ENCODE data around the gene RPS6KL1.

The RPS6KL1 gene

DNA sequence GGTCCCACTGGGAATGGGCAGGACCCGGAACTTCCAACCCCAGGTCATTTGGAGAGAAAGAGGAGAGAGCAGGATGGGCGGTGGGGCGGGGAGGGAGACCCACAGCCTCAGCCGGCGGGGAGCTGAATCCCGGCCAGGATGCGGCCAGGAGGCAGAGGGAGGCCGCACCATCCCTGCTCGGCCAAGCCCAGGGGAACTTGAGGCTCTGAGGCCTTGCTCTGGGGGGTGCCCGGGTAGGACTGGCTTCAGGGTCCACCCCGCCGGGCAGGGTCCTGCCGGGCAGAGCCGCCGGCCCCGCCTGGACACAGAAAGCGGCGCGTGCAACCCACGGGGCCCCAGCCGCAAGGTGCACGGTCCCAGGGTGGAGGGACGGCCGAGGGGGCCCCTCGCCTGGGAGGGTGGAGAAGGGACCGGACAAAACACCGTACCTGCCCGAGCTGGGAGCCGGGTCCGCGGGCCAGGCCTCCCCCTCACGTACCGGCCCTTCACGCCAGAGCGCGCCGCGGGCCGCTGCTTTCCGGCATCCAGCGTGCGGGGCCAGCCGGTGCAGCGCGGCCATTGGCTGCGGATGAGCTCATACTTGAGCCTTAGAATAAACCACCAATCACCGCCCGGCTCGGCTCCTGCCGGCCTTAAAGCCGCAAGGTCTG, at the start of gene RPS6KL1:
TSS of gene RPS6KL1 (minus strand) at position 509 of the 650 bp plus-strand sequence. CDS start 1,719 bp downstream, outside the sequence.
- peak; percentile 27 for DNase-seq (ENCODE audit: low read depth)

DNA sequence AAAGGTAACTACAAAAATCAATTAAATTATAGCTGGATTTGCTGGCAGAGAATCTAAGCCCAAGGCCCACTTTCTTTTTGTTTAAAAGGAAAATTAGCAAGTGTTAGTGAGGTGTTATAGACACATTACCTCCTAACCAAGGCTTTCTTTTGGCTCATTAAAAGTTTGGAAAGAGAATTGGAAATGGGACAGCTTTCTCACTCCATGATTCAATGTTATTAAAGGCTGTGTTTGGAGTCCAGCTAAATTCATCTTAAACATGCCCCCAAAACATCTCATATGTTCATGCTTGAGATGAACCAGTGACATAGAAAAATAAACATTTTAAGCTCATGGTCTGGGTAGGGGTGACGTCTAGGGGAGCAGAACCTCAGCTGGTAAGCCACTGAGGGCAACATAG, 45.8 kb upstream of the RPS6KL1 start:
- no peak for DNase-seq (ENCODE audit: low read depth)

DNA sequence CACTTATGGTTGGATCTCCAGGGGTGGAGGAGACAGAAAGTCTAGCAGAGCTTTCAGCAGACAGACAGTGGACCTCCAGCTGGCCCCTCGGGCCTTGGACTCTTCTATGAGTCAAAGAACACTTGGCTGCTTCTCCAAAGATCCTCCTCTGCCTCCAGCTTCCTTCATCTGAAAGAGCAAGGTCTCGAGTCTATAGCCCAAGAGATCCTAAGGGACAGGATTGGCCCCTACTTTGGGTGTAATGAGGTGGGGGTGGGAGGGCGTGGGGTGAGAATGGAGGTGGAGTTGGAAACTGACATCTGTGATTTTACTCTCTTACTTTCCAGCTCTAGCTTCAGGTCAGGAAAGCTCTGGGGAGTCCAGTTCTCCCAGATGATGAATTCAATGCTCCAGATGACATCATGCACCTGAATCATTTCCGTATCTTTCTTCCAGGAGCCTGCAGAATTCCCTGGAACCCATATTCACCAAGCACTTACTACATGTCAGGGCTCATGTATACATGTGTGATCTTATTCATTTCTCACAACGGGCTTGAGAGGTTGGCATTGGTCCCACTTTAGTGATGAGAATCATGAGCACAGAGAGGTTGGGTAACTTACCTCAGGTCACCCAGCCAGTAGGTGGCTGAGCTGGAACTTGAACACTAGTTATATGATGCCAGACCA, 42.6 kb upstream of the RPS6KL1 start:
- no peak for DNase-seq (ENCODE audit: low read depth)

DNA sequence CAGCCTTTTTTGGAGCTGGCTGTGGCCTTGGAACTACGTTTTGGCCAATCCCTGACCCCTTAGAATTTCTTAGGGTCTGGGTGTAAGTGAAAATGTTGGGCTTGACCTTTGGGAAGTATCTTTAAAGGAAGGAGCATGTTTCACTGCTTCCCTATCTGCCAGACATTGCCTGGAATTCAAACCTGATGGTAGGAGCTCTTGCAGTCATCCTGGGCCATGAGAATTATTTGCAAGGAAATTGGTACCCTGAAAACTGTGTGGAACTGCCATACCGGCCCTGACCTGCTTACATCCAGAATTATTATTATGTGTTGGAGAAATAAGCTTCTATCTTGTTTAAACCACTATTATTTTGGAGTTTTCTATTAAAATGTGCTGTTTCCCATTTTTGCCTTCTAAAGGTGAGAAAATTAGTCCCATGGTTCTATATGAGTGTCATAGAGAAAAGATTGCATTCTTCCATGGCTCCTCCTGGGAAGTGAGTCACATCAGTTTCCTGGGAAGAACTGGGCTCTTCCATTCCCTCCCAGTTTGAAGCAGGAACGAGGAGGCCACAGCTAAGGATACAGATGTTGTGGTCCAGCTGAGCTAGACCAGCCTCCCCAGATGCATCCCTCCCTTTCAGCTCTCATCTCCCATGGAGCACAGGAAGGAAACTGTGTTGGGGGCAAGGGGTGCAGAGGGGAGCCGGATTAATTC, 41.9 kb upstream of the RPS6KL1 start:
- no peak for DNase-seq (ENCODE audit: low read depth)

- DNase-seq (ENCODE audit: low read depth): no peak
Measured at GRCh38 chr14:74963705-74964271, 40.7 kb upstream of the RPS6KL1 start.

- DNase-seq (ENCODE audit: low read depth): no peak
Measured at GRCh38 chr14:74963178-74963704, 40.2 kb upstream of the RPS6KL1 start.

- no peak for DNase-seq (ENCODE audit: low read depth)
Measured at GRCh38 chr14:74962493-74962892, 39.4 kb upstream of the RPS6KL1 start.

GRCh38 chr14:74962046-74962445, 39.0 kb upstream of the RPS6KL1 start:
- DNase-seq (ENCODE audit: low read depth): no peak

DNA sequence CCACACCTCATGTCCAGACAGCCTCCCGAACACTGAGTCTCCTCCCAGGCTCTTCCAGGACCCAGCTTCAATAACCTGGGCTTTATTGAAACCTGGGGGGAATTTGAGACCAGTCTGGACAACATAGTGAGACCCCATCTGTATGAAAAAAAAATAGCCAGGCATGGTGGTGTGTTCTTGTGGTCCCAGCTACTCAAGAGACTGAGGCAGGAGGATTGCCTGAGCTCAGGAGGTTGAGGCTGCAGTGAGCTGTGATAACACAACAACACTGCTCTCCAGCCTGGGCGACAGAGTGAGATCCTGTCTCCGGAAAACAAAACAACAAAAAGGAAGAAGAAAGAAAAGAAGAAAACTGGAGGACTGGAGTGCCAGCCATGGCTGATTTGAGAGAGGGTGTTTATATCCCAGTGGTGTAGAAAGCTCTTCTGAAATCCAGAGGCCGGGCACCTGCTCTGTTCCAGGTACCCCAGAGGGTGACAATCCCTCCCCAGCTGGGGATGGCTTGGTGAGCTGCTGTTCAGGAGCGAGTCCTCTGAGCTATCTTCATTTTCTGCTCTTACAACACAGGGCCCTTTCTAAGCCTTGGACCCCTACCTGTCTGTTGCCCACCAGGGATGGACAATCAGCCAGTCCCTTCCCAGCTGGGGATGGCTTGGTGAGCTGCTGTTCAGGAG, 38.3 kb upstream of the RPS6KL1 start:
- DNase-seq (ENCODE audit: low read depth): no peak

DNA sequence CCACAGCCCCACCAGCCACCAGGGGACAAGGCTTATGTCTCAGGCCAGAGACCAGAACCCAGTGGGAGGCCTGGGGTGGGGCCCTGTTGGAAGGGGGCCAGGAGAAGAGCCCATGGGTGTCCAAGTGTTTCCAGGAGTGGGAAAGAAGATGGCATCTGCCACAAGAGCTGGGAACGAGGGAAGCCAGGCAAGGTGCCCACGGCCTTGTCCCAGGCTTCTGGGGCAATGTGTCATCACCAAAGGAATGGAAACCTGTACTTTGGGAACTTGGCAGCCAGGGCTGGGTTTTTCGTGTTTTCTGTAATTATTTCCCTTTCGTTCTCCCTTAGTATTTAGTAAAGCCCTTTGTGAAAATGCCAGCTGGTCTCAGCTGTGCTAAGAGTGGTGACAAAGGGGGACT, 37.7 kb upstream of the RPS6KL1 start:
- no peak for DNase-seq (ENCODE audit: low read depth)

DNA sequence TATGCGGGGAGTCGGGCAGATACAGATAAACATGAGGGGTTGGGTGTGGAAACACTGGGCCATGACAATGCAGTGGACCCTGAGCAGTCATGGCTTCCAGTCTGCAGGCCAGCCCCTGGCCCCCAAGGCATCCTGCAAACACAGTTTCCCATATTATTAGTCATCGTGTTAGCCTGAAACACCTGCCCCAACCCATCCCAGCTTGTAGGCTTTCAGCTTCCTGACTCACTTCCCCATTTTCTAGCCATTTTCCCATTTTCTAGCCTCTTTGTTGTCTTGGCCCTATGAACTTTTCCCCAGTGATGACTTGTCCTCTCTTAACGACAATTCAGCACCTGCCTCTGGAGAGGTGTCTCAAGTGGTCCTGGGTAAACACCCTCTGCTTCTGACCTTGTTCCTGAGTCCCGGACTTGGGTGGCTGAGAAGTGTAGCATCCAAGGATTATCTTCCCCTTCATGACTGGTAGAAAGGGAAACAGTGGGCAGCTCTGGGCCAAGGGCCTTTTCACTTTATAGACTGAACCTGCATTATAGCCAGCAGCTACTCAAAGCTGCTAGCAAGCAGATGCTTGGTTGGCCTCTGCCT, 36.6 kb upstream of the RPS6KL1 start:
- DNase-seq (ENCODE audit: low read depth): no peak

- DNase-seq (ENCODE audit: low read depth): no peak
Measured at GRCh38 chr14:74956280-74957072, 33.4 kb upstream of the RPS6KL1 start.

DNA sequence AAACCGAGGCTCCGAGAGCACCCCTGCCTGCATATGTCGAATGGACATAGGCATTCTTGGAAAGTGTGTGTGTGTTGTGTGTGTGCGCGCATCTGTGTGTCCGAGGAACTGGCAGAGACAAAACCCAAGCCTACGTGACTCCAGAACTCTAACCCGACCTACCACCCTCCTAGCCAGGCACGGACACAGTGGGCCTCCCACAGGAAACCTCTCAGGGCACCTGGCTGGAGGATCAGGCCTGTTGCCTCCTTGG, 32.9 kb upstream of the RPS6KL1 start:
- no peak for DNase-seq (ENCODE audit: low read depth)

DNA sequence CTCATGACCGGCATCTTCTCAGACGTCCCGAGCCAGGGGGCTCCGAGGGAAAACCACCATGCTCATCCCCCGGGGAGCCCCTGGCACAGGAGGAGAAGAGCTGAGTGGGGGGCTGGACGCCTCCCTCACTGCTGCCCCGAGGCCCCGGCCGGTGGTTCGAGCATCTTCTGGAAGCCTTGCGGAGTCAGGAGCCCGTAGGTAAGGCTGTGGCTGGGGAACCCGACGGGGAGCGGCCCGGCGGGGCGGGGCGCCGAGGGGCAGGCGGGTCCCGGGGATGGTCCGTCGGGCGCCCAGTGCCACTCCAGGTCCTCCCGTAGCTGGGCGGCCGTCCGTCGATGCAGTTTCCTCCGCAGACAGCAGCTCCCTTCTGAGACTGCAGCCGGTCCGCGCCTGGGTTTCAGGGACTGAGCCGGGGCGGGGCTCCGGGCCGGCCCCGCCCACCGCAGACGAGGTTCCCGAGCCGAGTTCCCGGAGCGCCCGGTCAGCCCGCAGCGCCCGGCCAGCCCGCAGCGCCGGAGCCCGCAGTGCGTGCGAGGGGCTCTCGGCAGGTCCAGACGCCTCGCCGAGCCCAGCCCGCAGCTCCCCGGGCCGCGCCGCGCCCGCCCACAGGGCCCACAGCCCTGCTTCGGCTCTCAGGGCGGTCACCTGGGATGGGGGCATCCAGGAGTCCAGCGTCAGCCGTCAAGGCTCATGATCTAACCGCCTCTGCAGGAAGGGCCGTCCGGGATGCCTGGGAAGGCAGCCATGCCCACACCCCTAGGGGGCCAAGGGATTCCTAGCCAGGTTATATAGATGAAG, 32.4 kb upstream of the RPS6KL1 start, which contains the start of gene PGF:
TSS of gene PGF (minus strand) at position 369 of the 798 bp plus-strand sequence. CDS start at position 14, 355 bp downstream.
- DNase-seq (ENCODE audit: low read depth): no peak

GRCh38 chr14:74954947-74955228, 31.8 kb upstream of the RPS6KL1 start:
- no peak for DNase-seq (ENCODE audit: low read depth)

DNA sequence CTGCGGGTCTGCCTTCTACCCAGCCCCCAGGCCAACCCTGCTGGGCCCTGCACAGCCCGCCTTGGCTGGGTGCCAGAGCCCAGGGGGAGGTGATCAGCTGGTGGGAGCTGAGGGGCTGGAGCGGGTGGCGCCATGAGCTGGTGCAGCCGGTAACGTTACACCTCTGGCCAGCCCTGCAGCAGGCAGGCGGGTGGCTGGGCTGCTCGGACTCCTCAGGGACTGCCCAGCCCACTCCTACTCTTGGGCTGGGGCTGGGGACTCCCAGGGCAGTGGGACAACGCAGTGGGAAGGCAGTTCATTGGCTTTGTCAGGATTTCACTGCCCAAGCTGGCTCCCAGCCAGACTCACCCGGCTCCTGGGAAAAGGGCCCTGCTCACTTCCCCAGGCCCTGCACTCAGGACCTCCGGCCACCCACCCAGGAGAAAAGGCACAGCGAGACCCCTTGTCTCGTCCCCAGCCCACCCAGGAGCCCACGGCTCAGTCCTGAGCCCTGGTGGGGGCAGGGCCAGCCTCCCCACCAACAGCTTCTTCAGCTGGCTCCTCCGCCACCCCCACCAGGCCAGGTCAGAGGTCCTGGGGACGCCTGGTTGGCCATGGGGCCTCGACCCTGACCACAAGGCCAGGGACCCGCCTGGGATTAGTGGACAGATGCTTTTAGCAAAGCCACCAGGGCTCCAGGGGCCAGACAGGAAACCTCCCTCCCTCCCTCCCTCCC, 31.3 kb upstream of the RPS6KL1 start:
- no peak for DNase-seq (ENCODE audit: low read depth)

DNA sequence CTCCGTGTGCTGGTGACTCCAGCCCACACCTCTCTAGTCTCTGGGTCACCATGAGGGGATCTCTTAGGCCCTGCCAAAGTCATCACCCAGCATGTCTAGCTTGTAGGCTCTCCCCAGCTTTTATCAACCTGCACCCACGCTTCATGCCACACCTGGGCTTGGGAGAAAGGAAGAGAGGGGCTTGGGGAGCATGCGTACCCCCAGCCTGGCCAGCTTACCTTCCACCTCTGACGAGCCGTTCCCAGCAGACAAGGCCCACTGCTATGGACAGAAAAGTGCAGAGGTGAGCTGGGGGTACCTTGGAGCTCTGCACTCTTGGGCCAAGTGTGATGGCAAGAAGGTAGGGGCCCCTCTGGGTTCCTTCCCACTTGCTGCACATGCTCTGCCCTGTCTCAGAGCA, 30.6 kb upstream of the RPS6KL1 start:
- no peak for DNase-seq (ENCODE audit: low read depth)

- no peak for DNase-seq (ENCODE audit: low read depth)
Measured at GRCh38 chr14:74952697-74953484, 29.8 kb upstream of the RPS6KL1 start.

DNA sequence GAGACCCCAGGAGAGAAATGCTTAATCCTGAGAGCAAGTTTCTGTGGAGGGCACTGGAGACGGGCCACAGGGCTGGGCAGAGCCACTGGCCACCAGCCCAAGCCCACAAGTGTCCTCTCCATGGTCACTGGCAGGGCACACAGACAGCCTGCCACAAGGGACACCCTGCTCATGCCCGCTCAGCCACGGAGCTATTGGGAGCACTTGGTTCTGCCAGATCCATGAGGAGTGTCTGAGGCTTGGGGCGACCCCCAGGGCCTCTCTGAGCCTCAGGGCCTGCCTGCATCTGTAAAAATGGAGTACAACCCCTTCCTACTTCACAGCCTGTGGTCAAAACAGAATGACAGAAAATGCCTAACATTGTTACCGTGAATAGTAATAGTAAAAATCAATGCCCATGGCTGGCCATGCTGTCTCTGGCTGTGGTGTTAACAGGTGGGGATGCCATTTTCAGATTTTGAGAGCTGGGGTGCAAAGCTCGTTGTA, 29.2 kb upstream of the RPS6KL1 start:
- no peak for DNase-seq (ENCODE audit: low read depth)
